ENCODE measurements around the gene ELOB. TPM values are rescaled to one million over a fixed set of nuclear protein-coding genes. Genes with fewer than 3 reads are reported as not detected.

ELOB gene
- total RNA-seq, 1 experiment from 2014 or later, result 319 TPM

- no peak overlapping the region for H3K27ac ChIP-seq (ENCODE audit: insufficient read length, low read depth, low read length)
These were observed 29.2 kb upstream of the ELOB start for GRCh38 chr16:2806286-2806685.

More at GRCh38 chr16:2806286-2806685, 29.2 kb upstream of the ELOB start:
- no peaks in the 10 kb centered on the region for H3K23me2 ChIP-seq (ENCODE audit: insufficient read length, low read depth, low read length, poor library complexity, severe bottlenecking)
- H2BK5ac ChIP-seq (ENCODE audit: insufficient read length, low read length), result no peak overlapping the region
- no peak overlapping the region for H3K4me3 Mint-ChIP-seq
- no peak overlapping the region for H3K23ac ChIP-seq (ENCODE audit: insufficient read length, low read depth, low read length)
- DNase-seq, result no peak
- no peaks in the 10 kb centered on the region; a peak in 1 of 4 replicates for H3K4me1 Mint-ChIP-seq
- peaks cover 44% of the 10 kb centered on the region for H3K27me3 Mint-ChIP-seq (ENCODE audit: low read depth)
- H3K56ac ChIP-seq (ENCODE audit: insufficient read length, low read depth, low read length), result no peak overlapping the region
- H3K18ac ChIP-seq (ENCODE audit: insufficient read length, low read depth, low read length), result no peak overlapping the region
- WGBS (ENCODE audit: extremely low coverage, insufficient read length, low lambda C conversion rate), result no CpG with 5 or more reads among the region's 5 CpGs
- no peak overlapping the region; the same call in 1 of the 2 replicates for H3K14ac ChIP-seq (ENCODE audit: insufficient read depth, low read length)
- H4K5ac ChIP-seq (ENCODE audit: insufficient read length, low read depth, low read length), result no peak overlapping the region
- H2AFZ ChIP-seq (ENCODE audit: low read length), result no peak overlapping the region
- peaks cover 10% of the 10 kb centered on the region for H3K9me3 ChIP-seq (ENCODE audit: control insufficient read depth, low read depth, low read length)
- H4K20me1 ChIP-seq (ENCODE audit: control insufficient read depth, insufficient read depth, insufficient read length), result no peaks in the 10 kb centered on the region
- H3K79me1 ChIP-seq (ENCODE audit: insufficient read depth, low read depth, low read length, poor library complexity, severe bottlenecking), result no peaks in the 10 kb centered on the region
- no peak overlapping the region for H3K4me2 ChIP-seq (ENCODE audit: insufficient read depth, insufficient read length, low read length)
- no peak overlapping the region for H3T11ph ChIP-seq (ENCODE audit: low read length)
- H2BK15ac ChIP-seq (ENCODE audit: low read depth, low read length), result no peak overlapping the region
- no peak overlapping the region for H2AK5ac ChIP-seq (ENCODE audit: insufficient read length, low read length)
- H3K27me3 ChIP-seq (ENCODE audit: insufficient read depth, low read length), result no peaks in the 10 kb centered on the region
- no peak overlapping the region for H4K8ac ChIP-seq (replicated peaks; ENCODE audit: insufficient read length, low read depth, low read length)
- H3K4me1 ChIP-seq (ENCODE audit: insufficient read depth, low read length), result no peaks in the 10 kb centered on the region
- H2BK12ac ChIP-seq (ENCODE audit: insufficient read length, low read depth, low read length), result no peak overlapping the region
- H3K36me3 Mint-ChIP-seq (ENCODE audit: insufficient read depth in 1 of 3, low read depth in 3 of 3), result peaks cover 0 to 4% (median 0%) of the 10 kb centered on the region in 3 experiments; a peak in 2 of 7 replicates
- no peak for TF ChIP-seq CTCF (conservative IDR thresholded peaks at IDR 0.05)
- no peak overlapping the region for H3K9ac ChIP-seq (ENCODE audit: extremely low read depth, insufficient read length, low read length)
- H3K4ac ChIP-seq (ENCODE audit: low read depth, low read length), result no peak overlapping the region
- H2BK20ac ChIP-seq (ENCODE audit: low read depth, low read length, poor library complexity, severe bottlenecking), result no peak overlapping the region
- peak overlapping the region in 1 of 3 experiments; percentile 75; a peak in 1 of 7 replicates for H3K27ac Mint-ChIP-seq
- no peak overlapping the region for H4K91ac ChIP-seq (ENCODE audit: insufficient read length, low read depth, low read length)
- no peaks in the 10 kb centered on the region for H3K79me2 ChIP-seq (ENCODE audit: insufficient read depth, low read length)
- no peak overlapping the region for H2BK120ac ChIP-seq (ENCODE audit: low read depth, low read length, poor library complexity, severe bottlenecking)
- H3K9me3 Mint-ChIP-seq, result peaks cover 27 to 31% of the 10 kb centered on the region in 2 experiments
